Stimulated activated naive CD8-positive, alpha-beta T cell treated with anti-CD3 and anti-CD28 coated beads, Interleukin-15, amount 100 ng/mL, for 72 hours (primary cell): Measurements from ENCODE around the gene ELF3.
"Not testable (repeated sequence)": the region's sequence is repeated elsewhere in the genome, so short reads cannot be mapped to it uniquely, and the experiment has no call there.

ENCODE experiments used
- ATAC-seq: fragments of 150-1000 bp; cut with Tn5 transposase; 2 replicates; pipeline ENCODE4 v1.10.0; 2021; ENCODE audit warnings: mild to moderate bottlenecking, moderate library complexity
- DNase-seq, 2 donors: peaks; one replicate each; pipeline ENCODE4 v3.0.0; 2021 to 2022
- H3K27ac Mint-ChIP-seq, 2 donors: one replicate each; pipeline ENCODE4 v1.8.0; 2022; ENCODE audit warnings: mild to moderate bottlenecking in 2 of 2, mixed read lengths in 2 of 2, moderate library complexity in 2 of 2
- H3K27me3 Mint-ChIP-seq: one replicate; pipeline ENCODE4 v1.8.0; 2022; ENCODE audit warnings: mixed read lengths
- H3K4me1 Mint-ChIP-seq: one replicate; pipeline ENCODE4 v1.8.0; 2022; ENCODE audit warnings: mild to moderate bottlenecking, mixed read lengths
- H3K4me3 Mint-ChIP-seq, 2 donors: one replicate each; pipeline ENCODE4 v1.8.0; 2022; ENCODE audit warnings: mild to moderate bottlenecking in 2 of 2, mixed read lengths in 2 of 2, moderate library complexity in 1 of 2
- H3K9me3 Mint-ChIP-seq, 2 donors: one replicate each; pipeline ENCODE4 v1.8.0; 2022; ENCODE audit warnings: mixed read lengths in 2 of 2

Gene ELF3

GRCh38 chr1:202010180-202011015, at the start of gene ELF3:
Gene ELF3 (plus strand): TSS chr1:202010587. CDS start chr1:202011137, 550 bp downstream.
- ATAC-seq (no peak), DNase-seq (no peak)
- H3K27me3 Mint-ChIP-seq = no peaks in the 10 kb centered on the region
- peak within 1 kb of the TSS in 1 of 2 donors; percentile 19 for H3K27ac Mint-ChIP-seq
- H3K4me1 Mint-ChIP-seq = peaks cover 10% of the 10 kb centered on the region
- no peaks in the 10 kb centered on the region for H3K9me3 Mint-ChIP-seq
- no peak within 1 kb of the TSS for H3K4me3 Mint-ChIP-seq

DNA sequence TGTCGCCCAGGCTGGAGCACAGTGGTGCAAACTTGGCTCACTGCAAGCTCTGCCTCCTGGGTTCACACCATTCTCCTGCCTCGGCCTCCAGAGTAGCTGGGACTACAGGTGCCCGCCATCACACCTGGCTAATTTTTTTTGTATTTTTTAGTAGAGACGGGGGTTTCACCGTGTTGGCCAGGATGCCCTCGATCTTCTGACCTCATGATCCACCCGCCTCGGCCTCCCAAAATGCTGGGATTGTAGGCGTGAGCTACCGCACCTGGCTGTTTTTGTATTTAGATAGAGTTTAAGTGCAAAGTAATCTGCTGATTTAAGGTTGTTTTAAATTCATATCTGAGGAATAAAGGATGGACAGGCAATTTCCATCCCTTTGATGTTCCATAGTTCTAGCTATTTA, 48.0 kb upstream of the ELF3 start:
- H3K27ac Mint-ChIP-seq, H3K4me1 Mint-ChIP-seq, H3K9me3 Mint-ChIP-seq, H3K4me3 Mint-ChIP-seq, DNase-seq, H3K27me3 Mint-ChIP-seq, ATAC-seq: not testable (repeated sequence)

DNA sequence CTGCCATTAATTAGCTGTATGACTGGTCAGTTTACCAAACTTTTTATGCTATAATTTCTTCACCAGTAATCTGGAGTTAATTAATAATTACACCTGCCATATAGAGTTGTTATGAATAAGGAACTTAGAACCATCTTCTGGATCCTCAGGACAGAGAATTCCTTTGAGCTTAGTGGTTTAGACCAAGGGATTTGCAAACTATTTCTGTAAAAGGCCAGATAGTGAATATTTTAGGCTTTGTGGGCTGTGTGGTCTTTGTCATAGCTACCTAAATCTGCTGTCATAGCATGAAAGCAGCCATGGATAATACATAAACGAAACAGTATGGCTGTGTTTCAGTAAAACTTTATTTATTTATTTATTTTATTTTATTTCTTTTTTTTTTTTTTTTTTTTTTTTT, 46.1 kb upstream of the ELF3 start:
- no peaks in the 10 kb centered on the region for H3K27me3 Mint-ChIP-seq
- H3K27ac Mint-ChIP-seq = no peak overlapping the region
- H3K9me3 Mint-ChIP-seq = no peaks in the 10 kb centered on the region
- H3K4me1 Mint-ChIP-seq = peaks cover 5% of the 10 kb centered on the region
- no peak for ATAC-seq
- no peak overlapping the region for H3K4me3 Mint-ChIP-seq
- DNase-seq = no peak

- Mint-ChIP-seq H3K27me3 (no peaks in the 10 kb centered on the region), H3K27ac (no peak overlapping the region), H3K4me3 (no peak overlapping the region), H3K9me3 (no peaks in the 10 kb centered on the region), H3K4me1 (peaks cover 5% of the 10 kb centered on the region)
- DNase-seq = no peak
- ATAC-seq = no peak
Measured at GRCh38 chr1:201966171-201966570, 44.2 kb upstream of the ELF3 start.

DNA sequence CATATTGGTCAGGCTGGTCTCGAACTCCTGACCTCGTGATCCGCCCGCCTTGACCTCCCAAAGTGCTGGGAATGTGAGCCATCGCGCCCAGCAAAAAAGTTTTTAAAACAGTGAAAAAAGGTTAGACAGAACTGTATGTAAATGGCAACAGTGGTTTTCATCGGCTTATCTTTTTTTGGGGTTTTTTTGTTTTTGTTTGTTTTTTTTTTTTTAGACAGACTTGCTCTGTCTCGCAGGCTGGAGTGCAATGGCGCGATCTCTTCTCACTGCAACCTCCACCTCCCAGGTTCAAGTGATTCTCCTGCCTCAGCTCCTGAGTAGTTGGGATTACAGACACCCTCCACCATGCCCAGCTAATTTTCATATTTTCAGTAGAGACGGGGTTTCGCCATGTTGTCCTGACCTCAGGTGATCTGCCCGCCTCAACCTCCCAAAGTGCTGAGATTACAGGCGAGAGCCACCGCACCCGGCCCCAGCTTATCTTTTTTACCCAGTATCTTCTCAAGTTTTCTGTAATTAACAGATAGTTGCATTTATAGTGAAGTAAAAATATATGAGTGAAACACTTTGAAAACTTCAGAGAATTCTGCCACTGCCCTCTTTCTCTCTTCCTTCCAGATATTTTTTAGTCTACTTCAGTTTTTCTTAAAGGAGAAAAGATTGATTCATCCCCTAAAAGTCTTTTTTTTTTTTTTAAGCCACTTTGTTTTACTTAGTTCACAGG, 42.0 kb upstream of the ELF3 start:
- H3K27me3 Mint-ChIP-seq = no peaks in the 10 kb centered on the region
- DNase-seq (no peak), ATAC-seq (no peak)
- H3K4me1 Mint-ChIP-seq = peaks cover 5% of the 10 kb centered on the region
- no peak overlapping the region for H3K4me3 Mint-ChIP-seq
- no peaks in the 10 kb centered on the region for H3K9me3 Mint-ChIP-seq
- peak overlapping the region in 1 of 2 donors; percentile 71 for H3K27ac Mint-ChIP-seq

GRCh38 chr1:201970334-201971159, 39.8 kb upstream of the ELF3 start:
- no peak overlapping the region for H3K4me3 Mint-ChIP-seq
- DNase-seq (no peak), ATAC-seq (no peak)
- H3K4me1 Mint-ChIP-seq = peaks cover 5% of the 10 kb centered on the region
- no peaks in the 10 kb centered on the region for H3K9me3 Mint-ChIP-seq
- peak overlapping the region in 1 of 2 donors; percentile 40 for H3K27ac Mint-ChIP-seq
- no peaks in the 10 kb centered on the region for H3K27me3 Mint-ChIP-seq

- Mint-ChIP-seq H3K9me3 (no peaks in the 10 kb centered on the region), H3K27ac (peak overlapping the region; percentile 88 to 94), H3K27me3 (peaks cover 10% of the 10 kb centered on the region), H3K4me3 (peak overlapping the region; percentile 90 to 91), H3K4me1 (peaks cover 22% of the 10 kb centered on the region)
- peak; percentile 78 for ATAC-seq
- peak in 1 of 2 donors; percentile 56 for DNase-seq
Measured at GRCh38 chr1:201982082-201982622, 28.2 kb upstream of the ELF3 start.

DNA sequence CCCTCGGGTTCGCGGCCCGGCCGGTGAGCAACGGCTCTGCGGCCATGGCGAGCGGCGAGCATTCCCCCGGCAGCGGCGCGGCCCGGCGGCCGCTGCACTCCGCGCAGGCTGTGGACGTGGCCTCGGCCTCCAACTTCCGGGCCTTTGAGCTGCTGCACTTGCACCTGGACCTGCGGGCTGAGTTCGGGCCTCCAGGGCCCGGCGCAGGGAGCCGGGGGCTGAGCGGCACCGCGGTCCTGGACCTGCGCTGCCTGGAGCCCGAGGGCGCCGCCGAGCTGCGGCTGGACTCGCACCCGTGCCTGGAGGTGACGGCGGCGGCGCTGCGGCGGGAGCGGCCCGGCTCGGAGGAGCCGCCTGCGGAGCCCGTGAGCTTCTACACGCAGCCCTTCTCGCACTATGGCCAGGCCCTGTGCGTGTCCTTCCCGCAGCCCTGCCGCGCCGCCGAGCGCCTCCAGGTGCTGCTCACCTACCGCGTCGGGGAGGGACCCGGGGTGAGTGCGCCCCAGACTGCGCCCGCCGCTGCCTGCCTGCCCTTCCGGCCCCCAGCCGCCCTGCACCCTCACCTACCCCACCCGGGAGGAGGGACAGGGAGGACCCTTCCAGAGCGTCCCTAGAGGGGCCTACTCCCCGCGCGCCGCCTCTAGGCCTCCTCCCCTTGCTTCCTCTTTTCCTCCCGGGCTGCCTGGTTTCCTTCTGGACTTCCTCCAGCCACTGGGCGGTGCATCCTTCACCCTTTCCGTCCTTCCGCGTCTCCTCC, 27.6 kb upstream of the ELF3 start, which contains the start of gene RNPEP:
TSS of gene RNPEP (plus strand) at position 26 of the 757 bp plus-strand sequence. CDS start at position 45, 19 bp downstream.
- Mint-ChIP-seq H3K27me3 (peaks cover 10% of the 10 kb centered on the region), H3K9me3 (no peaks in the 10 kb centered on the region), H3K27ac (peak within 1 kb of the TSS; percentile 88 to 98), H3K4me1 (peaks cover 22% of the 10 kb centered on the region), H3K4me3 (peak within 1 kb of the TSS; percentile 90 to 94)
- ATAC-seq (peak; percentile 91), DNase-seq (peak; percentile 62 to 65)

- peak overlapping the region; percentile 57 to 98 for H3K27ac Mint-ChIP-seq
- H3K27me3 Mint-ChIP-seq = peaks cover 10% of the 10 kb centered on the region
- ATAC-seq (peak; percentile 48), DNase-seq (no peak)
- H3K9me3 Mint-ChIP-seq = no peaks in the 10 kb centered on the region
- H3K4me1 Mint-ChIP-seq = peaks cover 22% of the 10 kb centered on the region
- H3K4me3 Mint-ChIP-seq = peak overlapping the region; percentile 88 to 94
Measured at GRCh38 chr1:201983380-201983805, 27.0 kb upstream of the ELF3 start.

DNA sequence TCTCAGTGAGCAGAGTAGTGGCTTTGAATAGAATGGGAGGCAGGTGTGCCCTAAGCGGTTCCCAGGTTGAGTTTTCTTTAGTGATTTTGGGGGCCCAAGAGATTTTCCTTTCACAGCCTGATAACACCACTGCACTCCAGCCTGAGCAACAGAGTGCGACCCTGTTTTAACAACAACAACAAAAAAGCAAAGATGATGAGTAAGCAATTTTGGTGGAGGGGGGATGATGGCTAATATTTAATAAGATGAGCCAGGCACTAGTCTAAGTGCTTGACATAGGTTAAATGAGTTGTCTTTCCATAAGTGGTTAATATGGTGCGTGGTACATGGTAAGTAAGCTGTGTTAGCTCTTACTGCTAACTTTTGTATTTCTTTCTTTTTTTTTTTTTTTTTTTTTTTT, 25.9 kb upstream of the ELF3 start:
- no peak for ATAC-seq
- Mint-ChIP-seq H3K4me3 (no peak overlapping the region), H3K27ac (no peak overlapping the region), H3K9me3 (no peaks in the 10 kb centered on the region), H3K27me3 (no peaks in the 10 kb centered on the region), H3K4me1 (peaks cover 22% of the 10 kb centered on the region)
- DNase-seq = no peak

DNA sequence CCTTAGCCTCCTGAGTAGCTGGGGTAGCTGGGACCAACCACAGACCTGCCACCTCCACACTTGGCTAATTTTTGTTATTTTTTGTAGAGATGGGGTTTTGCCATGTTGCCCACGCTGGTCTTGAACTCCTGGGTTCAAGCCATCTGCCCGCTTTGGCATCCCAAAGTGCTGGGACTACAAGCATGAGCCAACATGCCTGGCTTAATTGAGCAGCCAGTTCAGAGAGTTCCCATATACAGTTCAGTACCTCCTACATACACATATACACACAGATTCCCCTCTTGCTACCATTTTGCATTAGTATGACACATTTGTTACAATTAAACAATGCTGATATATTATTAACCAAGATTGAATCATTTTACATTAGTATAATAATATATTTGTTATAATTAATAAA, 25.0 kb upstream of the ELF3 start:
- Mint-ChIP-seq H3K4me1 (peaks cover 22% of the 10 kb centered on the region), H3K27ac (no peak overlapping the region), H3K4me3 (no peak overlapping the region), H3K9me3 (no peaks in the 10 kb centered on the region), H3K27me3 (no peaks in the 10 kb centered on the region)
- ATAC-seq (no peak), DNase-seq (no peak)

- H3K27ac Mint-ChIP-seq = no peak overlapping the region
- no peak for ATAC-seq
- H3K9me3 Mint-ChIP-seq = no peaks in the 10 kb centered on the region
- no peak for DNase-seq
- peaks cover 10% of the 10 kb centered on the region for H3K4me1 Mint-ChIP-seq
- no peak overlapping the region for H3K4me3 Mint-ChIP-seq
- no peaks in the 10 kb centered on the region for H3K27me3 Mint-ChIP-seq
Measured at GRCh38 chr1:201988601-201989000, 21.8 kb upstream of the ELF3 start.

DNA sequence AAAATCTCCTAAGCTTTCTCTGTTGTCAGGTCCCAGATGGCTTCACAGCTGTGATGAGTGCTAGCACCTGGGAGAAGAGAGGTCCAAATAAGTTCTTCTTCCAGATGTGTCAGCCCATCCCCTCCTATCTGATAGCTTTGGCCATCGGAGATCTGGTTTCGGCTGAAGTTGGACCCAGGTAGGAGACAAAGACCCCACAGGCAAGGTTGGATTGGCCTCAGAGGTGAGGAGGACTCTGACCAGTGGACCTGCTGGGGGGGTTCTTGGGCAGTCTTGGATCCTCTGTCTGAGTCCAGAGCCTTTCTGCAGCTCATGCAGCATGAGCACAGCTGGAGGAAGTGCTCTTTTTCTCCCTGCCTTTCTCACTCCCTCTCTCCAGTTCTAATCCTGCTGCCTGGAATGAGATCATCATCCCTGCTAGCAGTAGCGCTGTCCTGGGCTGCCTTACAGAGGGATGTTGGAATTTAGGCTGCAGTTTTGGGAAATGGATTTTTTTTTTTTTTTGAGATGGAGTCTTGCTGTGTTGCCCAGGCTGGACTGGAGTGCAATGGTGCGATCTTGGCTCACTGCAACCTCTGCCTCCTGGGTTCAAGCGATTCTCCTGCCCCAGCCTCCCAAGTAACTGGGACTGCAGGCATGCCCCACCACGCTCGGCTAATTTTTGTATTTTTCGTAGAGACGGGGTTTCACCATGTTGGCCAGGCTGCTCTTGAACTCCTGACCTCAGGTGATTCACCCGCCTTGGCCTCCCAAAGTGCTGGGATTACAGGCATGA, 20.8 kb upstream of the ELF3 start:
- no peak for ATAC-seq
- no peak overlapping the region for H3K4me3 Mint-ChIP-seq
- H3K27me3 Mint-ChIP-seq = no peaks in the 10 kb centered on the region
- no peak for DNase-seq
- H3K4me1 Mint-ChIP-seq = peaks cover under 1% of the 10 kb centered on the region
- no peak overlapping the region for H3K27ac Mint-ChIP-seq
- H3K9me3 Mint-ChIP-seq = no peaks in the 10 kb centered on the region

GRCh38 chr1:201990427-201990826, 20.0 kb upstream of the ELF3 start:
- Mint-ChIP-seq H3K4me1 (no peaks in the 10 kb centered on the region), H3K9me3 (no peaks in the 10 kb centered on the region), H3K27ac (no peak overlapping the region), H3K27me3 (no peaks in the 10 kb centered on the region), H3K4me3 (no peak overlapping the region)
- DNase-seq = no peak
- ATAC-seq = no peak
